Osteoblast (primary cell): ENCODE data around the gene DMXL2. TPM values are rescaled to one million over a fixed set of nuclear protein-coding genes. Genes with fewer than 3 reads are reported as not detected.
A peak's percentile ranks its signal among the peaks of the same experiment; 100 is the strongest.

Experiments
- DNase-seq: peaks from one replicate; pipeline ENCODE4 v3.0.0; 2011; ENCODE audit warnings: low spot score, mixed read lengths; ENCODE audit not compliant: insufficient read length; ENCODE audit errors: missing footprints
- H2AFZ ChIP-seq: 2 replicates; pipeline ENCODE4 v1.6.0; 2011; ENCODE audit warnings: mild to moderate bottlenecking, low read length
- H3K27ac ChIP-seq: 2 replicates; pipeline ENCODE4 v1.5.1; 2011; ENCODE audit warnings: mild to moderate bottlenecking, low read depth, low read length, moderate library complexity
- H3K27me3 ChIP-seq: 2 replicates; pipeline ENCODE4 v1.6.0; 2012; ENCODE audit warnings: mild to moderate bottlenecking, control low read depth, inconsistent platforms, low read length, moderate library complexity; ENCODE audit not compliant: insufficient read depth
- H3K36me3 ChIP-seq: 2 replicates; pipeline ENCODE4 v1.5.1; 2011; ENCODE audit warnings: mild to moderate bottlenecking, low read length, control low read depth, moderate library complexity; ENCODE audit not compliant: insufficient read depth
- H3K4me1 ChIP-seq: 2 replicates; pipeline ENCODE4 v1.5.1; 2011; ENCODE audit warnings: mild to moderate bottlenecking, low read length, control low read depth, moderate library complexity; ENCODE audit not compliant: insufficient read depth
- H3K4me2 ChIP-seq: 2 replicates; pipeline ENCODE4 v1.6.0; 2011; ENCODE audit warnings: mild to moderate bottlenecking, low read length; ENCODE audit not compliant: insufficient read depth
- H3K4me3 ChIP-seq: fragments of 200-600 bp; sonication (generic); 3 replicates; pipeline ENCODE4 v1.5.1; 2012; ENCODE audit warnings: mild to moderate bottlenecking, low read length, inconsistent platforms; ENCODE audit not compliant: insufficient read depth
- H3K79me2 ChIP-seq: 2 replicates; pipeline ENCODE4 v1.6.0; 2012; ENCODE audit warnings: mild to moderate bottlenecking, low read length, control low read depth, inconsistent platforms; ENCODE audit not compliant: insufficient read depth
- H3K9me3 ChIP-seq: 2 replicates; pipeline ENCODE4 v1.5.1; 2011; ENCODE audit warnings: low read depth, low read length, control low read depth
- H4K20me1 ChIP-seq: 2 replicates; pipeline ENCODE4 v1.6.0; 2012; ENCODE audit warnings: mild to moderate bottlenecking, low read length, control low read depth; ENCODE audit not compliant: insufficient read depth
- total RNA-seq: library from RNA; depleted of rRNA; stranded (reverse); fragments of >200 nt; gene quantifications from 2 replicates; pipeline ENCODE4 v1.2.3, GENCODE V29; 2012
- TF ChIP-seq, protein P1 (sequence below): IDR thresholded peaks from 2 replicates; pipeline ENCODE4 v1.5.1; 2011; ENCODE audit warnings: mild to moderate bottlenecking, low read depth, low read length, moderate library complexity; ENCODE audit errors: extremely low read depth

DMXL2 gene
- total RNA-seq, 1 donor, result 37.3 TPM

DNA sequence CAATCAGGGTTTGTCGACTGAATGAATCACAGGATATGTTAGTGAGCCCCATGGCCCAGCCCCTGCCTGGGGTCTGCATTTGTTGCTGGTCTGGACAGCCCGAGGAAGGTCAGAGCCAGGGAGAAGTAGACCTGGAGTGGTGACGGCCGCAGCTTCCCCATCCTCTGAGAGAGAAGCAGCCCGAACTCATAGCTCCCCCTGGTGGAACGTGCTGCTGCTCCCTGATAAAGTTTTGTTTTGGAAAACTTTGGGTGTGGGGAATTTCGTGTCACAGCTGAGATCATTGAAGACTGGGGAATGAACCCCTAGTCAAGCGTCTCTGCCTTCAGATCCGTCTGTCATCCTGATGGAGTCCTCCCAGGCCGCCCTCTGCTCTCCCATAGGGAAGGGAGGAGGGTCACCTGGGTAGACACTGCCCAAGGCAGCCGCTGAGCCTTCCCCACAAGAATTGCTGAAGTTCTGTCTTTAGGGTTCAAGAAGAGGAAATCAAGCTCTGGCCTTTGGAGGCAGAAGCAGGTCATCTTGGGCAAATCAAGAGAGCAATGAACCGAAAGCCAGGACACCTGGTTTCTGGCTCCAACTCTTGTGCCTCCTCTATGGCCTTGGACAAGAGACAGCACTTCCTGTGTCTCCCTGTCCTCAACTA, 220.6 kb downstream of the DMXL2 start:
- H3K27ac ChIP-seq, result no peak overlapping the region
- no peaks in the 10 kb centered on the region for H3K36me3 ChIP-seq
- H3K9me3 ChIP-seq, result no peaks in the 10 kb centered on the region
- no peaks in the 10 kb centered on the region for H3K79me2 ChIP-seq
- H3K4me2 ChIP-seq, result peak overlapping the region; percentile 29
- H3K27me3 ChIP-seq, result peaks cover 25% of the 10 kb centered on the region
- no peak overlapping the region for H3K4me3 ChIP-seq
- no peaks in the 10 kb centered on the region for H4K20me1 ChIP-seq
- H3K4me1 ChIP-seq, result no peaks in the 10 kb centered on the region
- TF ChIP-seq, protein P1, sequence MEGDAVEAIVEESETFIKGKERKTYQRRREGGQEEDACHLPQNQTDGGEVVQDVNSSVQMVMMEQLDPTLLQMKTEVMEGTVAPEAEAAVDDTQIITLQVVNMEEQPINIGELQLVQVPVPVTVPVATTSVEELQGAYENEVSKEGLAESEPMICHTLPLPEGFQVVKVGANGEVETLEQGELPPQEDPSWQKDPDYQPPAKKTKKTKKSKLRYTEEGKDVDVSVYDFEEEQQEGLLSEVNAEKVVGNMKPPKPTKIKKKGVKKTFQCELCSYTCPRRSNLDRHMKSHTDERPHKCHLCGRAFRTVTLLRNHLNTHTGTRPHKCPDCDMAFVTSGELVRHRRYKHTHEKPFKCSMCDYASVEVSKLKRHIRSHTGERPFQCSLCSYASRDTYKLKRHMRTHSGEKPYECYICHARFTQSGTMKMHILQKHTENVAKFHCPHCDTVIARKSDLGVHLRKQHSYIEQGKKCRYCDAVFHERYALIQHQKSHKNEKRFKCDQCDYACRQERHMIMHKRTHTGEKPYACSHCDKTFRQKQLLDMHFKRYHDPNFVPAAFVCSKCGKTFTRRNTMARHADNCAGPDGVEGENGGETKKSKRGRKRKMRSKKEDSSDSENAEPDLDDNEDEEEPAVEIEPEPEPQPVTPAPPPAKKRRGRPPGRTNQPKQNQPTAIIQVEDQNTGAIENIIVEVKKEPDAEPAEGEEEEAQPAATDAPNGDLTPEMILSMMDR, result peak; percentile 88
- DNase-seq, result peak; percentile 93
- no peak overlapping the region for H2AFZ ChIP-seq

DNA sequence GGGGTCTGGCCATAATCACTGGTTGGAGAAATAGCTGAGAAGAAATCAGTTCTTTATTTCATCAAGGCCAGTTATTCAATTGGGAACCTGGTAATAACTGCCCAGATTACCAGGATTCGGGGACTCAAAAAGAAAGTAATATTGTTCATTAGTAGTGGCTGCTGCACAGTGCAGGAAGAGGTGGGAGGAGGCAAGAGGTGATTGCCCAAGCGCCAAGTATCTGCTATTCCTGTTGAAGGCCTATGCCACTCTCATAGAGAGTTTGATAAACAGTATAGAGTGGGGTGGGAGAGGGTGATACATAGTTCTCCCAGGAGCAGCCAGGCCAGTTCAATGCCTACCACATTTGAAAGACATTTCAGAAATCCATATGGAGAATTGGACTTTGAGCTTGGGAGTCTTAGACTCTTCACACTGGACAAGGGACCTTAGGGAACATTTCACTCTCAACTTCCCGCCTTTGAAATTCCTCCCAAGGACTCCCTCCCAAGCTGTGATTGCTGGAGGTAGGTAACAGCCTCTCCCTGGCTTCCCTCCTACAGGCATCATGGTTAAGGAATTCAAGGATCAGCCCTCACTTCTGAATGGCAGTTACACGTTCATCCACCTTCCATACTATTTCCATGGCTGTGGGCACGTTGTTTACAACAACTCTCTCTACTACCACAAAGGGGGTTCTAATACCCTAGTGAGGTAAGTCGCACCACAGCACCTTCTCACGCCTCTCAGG, 221.4 kb downstream of the DMXL2 start:
- Histone ChIP-seq H3K9me3 (no peaks in the 10 kb centered on the region), H3K4me3 (no peak overlapping the region), H3K27ac (no peak overlapping the region), H3K27me3 (peaks cover 25% of the 10 kb centered on the region), H3K4me1 (no peaks in the 10 kb centered on the region), H3K79me2 (no peaks in the 10 kb centered on the region), H3K4me2 (no peak overlapping the region), H4K20me1 (no peaks in the 10 kb centered on the region), H3K36me3 (no peaks in the 10 kb centered on the region), H2AFZ (no peak overlapping the region)
- DNase-seq, result no peak
- TF ChIP-seq, protein P1, result no peak

DNA sequence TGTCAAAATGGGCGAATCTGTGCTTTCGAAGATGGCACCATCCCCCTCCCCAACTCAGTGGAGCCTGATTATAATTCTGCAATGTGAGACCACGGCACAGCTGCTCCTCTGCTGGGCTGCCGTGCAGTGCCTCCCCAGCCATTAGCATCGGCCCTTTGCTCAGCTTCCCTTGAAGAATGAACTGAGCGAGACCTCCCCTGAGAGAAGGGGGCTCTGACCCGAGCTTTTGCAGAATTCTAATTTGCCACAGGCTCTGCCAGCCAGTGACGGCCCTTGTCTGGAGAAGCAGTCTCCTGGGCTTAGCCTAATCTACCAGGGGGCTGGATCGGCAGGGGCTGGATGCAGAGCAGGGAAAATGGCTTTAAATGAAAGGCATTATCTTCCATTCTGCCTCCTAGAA, 223.9 kb downstream of the DMXL2 start:
- Histone ChIP-seq H3K4me1 (no peaks in the 10 kb centered on the region), H3K27me3 (peaks cover 18% of the 10 kb centered on the region), H4K20me1 (no peaks in the 10 kb centered on the region), H3K27ac (no peak overlapping the region), H3K4me3 (no peak overlapping the region), H3K79me2 (no peaks in the 10 kb centered on the region), H2AFZ (no peak overlapping the region), H3K36me3 (no peaks in the 10 kb centered on the region), H3K9me3 (no peaks in the 10 kb centered on the region), H3K4me2 (no peak overlapping the region)
- TF ChIP-seq, protein P1, result no peak
- no peak for DNase-seq

Other genes starting within 250 kb of the DMXL2 start
- gene SCG3, start 58.7 kb upstream of the DMXL2 start, total RNA-seq, result not detected in 2 replicates
- 3.3 and 4.7 TPM in 2 replicates for gene LYSMD2, start 114.9 kb upstream of the DMXL2 start, total RNA-seq
- gene TMOD2, start 128.8 kb upstream of the DMXL2 start, total RNA-seq, result 9.8 and 10.3 TPM in 2 replicates
- gene TMOD3, start 206.9 kb upstream of the DMXL2 start, total RNA-seq, result 44.5 and 49.8 TPM in 2 replicates